Gastroesophageal sphincter (tissue), 4 donors: ENCODE results near the gene NKAIN2. TPM values are rescaled to one million over a fixed set of nuclear protein-coding genes. Genes with fewer than 3 reads are reported as not detected.

ENCODE experiments used
- ATAC-seq: fragments of 150-250 bp; one replicate; pipeline ENCODE4 v1.9.1; 2016; ENCODE audit warnings: mild to moderate bottlenecking, moderate library complexity
- H3K27ac ChIP-seq, 4 donors: fragments of 200-600 bp; sonication (generic) in 3 of 4; 1 replicate in 3 of 4; 2 replicates in 1 of 4; pipeline ENCODE4 v1.5.1; 2016 to 2019
- H3K27me3 ChIP-seq: fragments of 200-600 bp; sonication (generic); one replicate; pipeline ENCODE4 v1.5.1; 2019
- H3K36me3 ChIP-seq, 2 donors: fragments of 200-600 bp; sonication (generic); one replicate each; pipeline ENCODE4 v1.5.1; 2019; ENCODE audit warnings: control low read depth in 1 of 2
- H3K4me1 ChIP-seq, 3 donors: fragments of 200-600 bp; sonication (generic); 1 replicate in 2 of 3; 2 replicates in 1 of 3; pipeline ENCODE4 v1.5.1; 2016 to 2019; ENCODE audit warnings: control low read depth in 2 of 3
- H3K4me3 ChIP-seq, 2 donors: fragments of 200-600 bp; sonication (generic); one replicate each; pipeline ENCODE4 v1.5.1; 2019; ENCODE audit warnings: mild to moderate bottlenecking in 1 of 2, moderate library complexity in 1 of 2
- H3K9me3 ChIP-seq, 3 donors: fragments of 200-600 bp; sonication (generic); one replicate each; pipeline ENCODE4 v1.5.1; 2017 to 2019; ENCODE audit warnings: control low read depth in 2 of 3
- CTCF ChIP-seq, 4 experiments: fragments of 200-600 bp in 2 of 4; fragments of 450-650 bp in 2 of 4; sonication (generic) in 1 of 4; IDR thresholded peaks; one replicate each; pipeline ENCODE4 v1.5.1; 2017 to 2019; ENCODE audit warnings: antibody characterized with exemption in 4 of 4, mild to moderate bottlenecking in 2 of 4, moderate library complexity in 2 of 4
- EP300 ChIP-seq: sonication (generic); formaldehyde crosslinking; IDR thresholded peaks from one replicate; pipeline ENCODE4 v1.6.1; 2017; ENCODE audit warnings: antibody characterized with exemption, mild to moderate bottlenecking
- POLR2A ChIP-seq, 2 donors: fragments of 450-650 bp; IDR thresholded peaks; one replicate each; pipeline ENCODE4 v1.6.1; 2017; ENCODE audit warnings: antibody characterized with exemption in 2 of 2, mild to moderate bottlenecking in 2 of 2, moderate library complexity in 1 of 2
- POLR2AphosphoS5 ChIP-seq: sonication (generic); formaldehyde crosslinking; IDR thresholded peaks from one replicate; pipeline ENCODE4 v1.6.1; 2017; ENCODE audit warnings: antibody characterized with exemption
- WGBS, 2 donors: methylation state at CpG; one replicate each; pipeline ENCODE4 v1.1.5; 2018; ENCODE audit warnings: low coverage in 1 of 2; 5-methylcytosine and 5-hydroxymethylcytosine counted together
- total RNA-seq, 4 donors: library from RNA; depleted of rRNA; stranded (reverse); fragments of >200 nt; gene quantifications; one replicate each; pipeline ENCODE4 v1.1.0, GENCODE V29; 2016

NKAIN2 gene
- total RNA-seq, 4 donors from 2014 or later: 0.23 to 3.2 TPM; not detected in 2

- no peaks in the 10 kb centered on the region for H3K36me3 ChIP-seq
- no peaks in the 10 kb centered on the region for H3K9me3 ChIP-seq
- ATAC-seq: no peak
- no peak overlapping the region for H3K27ac ChIP-seq
- TF ChIP-seq CTCF (IDR thresholded peaks at IDR 0.05) (no peak), POLR2A (IDR thresholded peaks at IDR 0.05) (no peak), POLR2AphosphoS5 (no peak), EP300 (no peak)
- no peak overlapping the region for H3K4me3 ChIP-seq
- no peaks in the 10 kb centered on the region for H3K27me3 ChIP-seq
- WGBS, 2 donors: 91 to 100% methylated on average over 1 of the region's 1 CpG
- no peaks in the 10 kb centered on the region for H3K4me1 ChIP-seq
Measured at GRCh38 chr6:124829822-124830221, 1026.2 kb downstream of the NKAIN2 start.

DNA sequence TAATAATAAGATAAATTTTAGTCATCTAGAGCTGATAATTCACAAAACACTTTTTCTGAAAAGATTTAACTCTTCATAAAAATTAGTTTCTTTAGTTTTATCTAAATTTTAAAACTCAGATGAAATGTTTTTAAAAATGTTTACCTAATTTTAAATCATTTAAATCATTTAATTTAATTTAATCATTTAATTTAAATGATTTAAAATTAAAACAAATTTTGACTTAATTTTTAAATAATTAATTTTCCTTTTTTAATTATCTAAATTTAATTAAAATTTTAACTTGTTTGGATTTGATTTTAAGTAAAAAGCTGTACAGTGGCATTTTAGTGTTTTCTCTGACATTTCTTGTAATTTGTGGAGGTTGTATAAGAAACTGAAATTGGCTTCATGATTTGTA is 1026.8 kb downstream of the NKAIN2 start:
- H3K27me3 ChIP-seq: no peaks in the 10 kb centered on the region
- H3K9me3 ChIP-seq: no peaks in the 10 kb centered on the region
- no peak for TF ChIP-seq POLR2A (IDR thresholded peaks at IDR 0.05)
- no peak for TF ChIP-seq CTCF (IDR thresholded peaks at IDR 0.05)
- no peak for TF ChIP-seq POLR2AphosphoS5
- no peak for TF ChIP-seq EP300
- no peak for ATAC-seq
- H3K4me3 ChIP-seq: no peak overlapping the region
- no peaks in the 10 kb centered on the region for H3K4me1 ChIP-seq
- H3K36me3 ChIP-seq: no peaks in the 10 kb centered on the region
- H3K27ac ChIP-seq: no peak overlapping the region

DNA sequence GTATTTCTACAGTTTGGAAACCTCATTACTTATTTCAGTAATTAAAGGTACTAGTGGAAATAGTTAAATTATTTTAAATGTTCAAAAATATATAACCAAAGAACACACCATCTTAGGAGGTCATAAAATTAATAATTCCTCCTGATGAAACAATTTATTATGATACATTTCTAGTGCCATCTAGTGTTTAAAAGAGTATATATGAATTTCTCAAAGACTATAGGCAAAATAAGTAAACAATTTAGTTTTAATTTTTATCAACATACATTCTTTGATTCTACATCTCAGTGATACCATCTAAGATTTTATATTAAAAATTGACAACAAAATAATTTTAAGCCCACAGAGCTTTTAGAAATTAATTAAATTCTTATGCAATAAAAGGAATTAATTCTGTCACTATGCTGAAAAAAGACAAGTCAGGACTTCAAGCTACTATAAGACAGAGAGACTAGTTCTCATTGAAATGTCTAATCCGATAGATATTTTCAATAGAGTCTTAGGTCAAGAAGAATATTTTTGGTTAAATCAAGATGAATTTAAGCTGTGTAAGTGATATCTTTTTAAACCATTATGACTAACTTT is 1050.8 kb downstream of the NKAIN2 start:
- Histone ChIP-seq H3K4me1 (no peaks in the 10 kb centered on the region), H3K36me3 (no peaks in the 10 kb centered on the region), H3K27me3 (no peaks in the 10 kb centered on the region), H3K9me3 (no peaks in the 10 kb centered on the region), H3K4me3 (no peak overlapping the region), H3K27ac (no peak overlapping the region)
- TF ChIP-seq POLR2A (IDR thresholded peaks at IDR 0.05) (no peak), CTCF (IDR thresholded peaks at IDR 0.05) (no peak), POLR2AphosphoS5 (no peak), EP300 (no peak)
- 60 to 100% methylated on average over 1 of the region's 1 CpG for WGBS, 2 donors
- no peak for ATAC-seq

- TF ChIP-seq POLR2A (IDR thresholded peaks at IDR 0.05): no peak
- Histone ChIP-seq H3K9me3 (no peaks in the 10 kb centered on the region), H3K4me3 (no peak overlapping the region), H3K36me3 (no peaks in the 10 kb centered on the region), H3K27ac (no peak overlapping the region), H3K4me1 (no peaks in the 10 kb centered on the region), H3K27me3 (no peaks in the 10 kb centered on the region)
- WGBS, 2 donors: 40 to 47% methylated on average over 3 of the region's 3 CpGs
- ATAC-seq: no peak
Measured at GRCh38 chr6:124857746-124858145, 1054.1 kb downstream of the NKAIN2 start.

GRCh38 chr6:124858564-124858963 is 1054.9 kb downstream of the NKAIN2 start:
- H3K9me3 ChIP-seq: no peaks in the 10 kb centered on the region
- H3K4me3 ChIP-seq: no peak overlapping the region
- no peaks in the 10 kb centered on the region for H3K4me1 ChIP-seq
- TF ChIP-seq CTCF (IDR thresholded peaks at IDR 0.05) (no peak), POLR2AphosphoS5 (no peak), POLR2A (IDR thresholded peaks at IDR 0.05) (no peak), EP300 (no peak)
- no peak for ATAC-seq
- 74 to 89% methylated on average over 3 of the region's 3 CpGs for WGBS, 2 donors
- no peaks in the 10 kb centered on the region for H3K27me3 ChIP-seq
- H3K27ac ChIP-seq: no peak overlapping the region
- no peaks in the 10 kb centered on the region for H3K36me3 ChIP-seq
